GM21737 (cell line): Measurements from ENCODE around the gene HMGCL.
A peak's percentile ranks its signal among the peaks of the same experiment; 100 is the strongest.
"Not testable (repeated sequence)": the region's sequence is repeated elsewhere in the genome, so short reads cannot be mapped to it uniquely, and the experiment has no call there.

Experiments
- ATAC-seq: cut with Tn5 transposase; IDR thresholded peaks from one replicate; pipeline ENCODE4 v1.9.1; 2021; ENCODE audit warnings: mild to moderate bottlenecking, moderate library complexity; ENCODE audit not compliant: unreplicated experiment

HMGCL gene

GRCh38 chr1:23827717-23828116 is 2.5 kb upstream of the HMGCL start:
- ATAC-seq = no peak

GRCh38 chr1:23826590-23826989 is 1.4 kb upstream of the HMGCL start:
- not testable (repeated sequence) for ATAC-seq

GRCh38 chr1:23825762-23826522 is 713 bp upstream of the HMGCL start:
- ATAC-seq = no peak

- no peak for ATAC-seq
Measured at GRCh38 chr1:23824711-23825075, 536 bp downstream of the HMGCL start.

- ATAC-seq = no peak
Measured at GRCh38 chr1:23823767-23824166, 1.5 kb downstream of the HMGCL start.

GRCh38 chr1:23817633-23818032 is 7.6 kb downstream of the HMGCL start:
- ATAC-seq = no peak

- ATAC-seq = no peak
Measured at GRCh38 chr1:23816906-23817305, 8.3 kb downstream of the HMGCL start.

- no peak for ATAC-seq
Measured at GRCh38 chr1:23816361-23816760, 8.9 kb downstream of the HMGCL start.

GRCh38 chr1:23814016-23814415 is 11.2 kb downstream of the HMGCL start:
- no peak for ATAC-seq

GRCh38 chr1:23810818-23811540 is 14.2 kb downstream of the HMGCL start:
- ATAC-seq = no peak

GRCh38 chr1:23809751-23810171 is 15.5 kb downstream of the HMGCL start:
- ATAC-seq = no peak

GRCh38 chr1:23807453-23807852 is 17.8 kb downstream of the HMGCL start:
- no peak for ATAC-seq

- no peak for ATAC-seq
Measured at GRCh38 chr1:23806280-23806679, 18.9 kb downstream of the HMGCL start.

GRCh38 chr1:23805025-23805424 is 20.2 kb downstream of the HMGCL start:
- ATAC-seq = no peak

- ATAC-seq = no peak
Measured at GRCh38 chr1:23804183-23804835, 20.9 kb downstream of the HMGCL start.

- ATAC-seq = no peak
Measured at GRCh38 chr1:23803674-23804073, 21.6 kb downstream of the HMGCL start.

- ATAC-seq = not testable (repeated sequence)
Measured at GRCh38 chr1:23802809-23803342, 22.4 kb downstream of the HMGCL start.

- ATAC-seq = no peak
Measured at GRCh38 chr1:23801876-23802275, 23.4 kb downstream of the HMGCL start.

GRCh38 chr1:23801338-23801748 is 23.9 kb downstream of the HMGCL start:
- no peak for ATAC-seq

- peak; percentile 72 for ATAC-seq
Measured at GRCh38 chr1:23800400-23801337, 24.6 kb downstream of the HMGCL start, which contains the start of gene GALE. GALE (minus strand) TSS chr1:23800754; CDS start chr1:23799007, 1,747 bp downstream.
